KMS-11 (cell line): Measurements from ENCODE around the gene TKT.

ENCODE experiments used
- H2AFZ ChIP-seq: fragments of 200-600 bp; sonication (generic); 2 replicates; pipeline ENCODE4 v1.6.1; 2016; ENCODE audit warnings: antibody characterized with exemption, mixed run types, low read depth
- H3K27ac ChIP-seq: fragments of 200-600 bp; sonication (generic); 2 replicates; pipeline ENCODE4 v1.6.1; 2016; ENCODE audit warnings: mild to moderate bottlenecking, mixed run types
- H3K27me3 ChIP-seq: fragments of 200-600 bp; sonication (generic); 2 replicates; pipeline ENCODE4 v1.6.1; 2017; ENCODE audit warnings: mild to moderate bottlenecking, low read depth, mixed run types, moderate library complexity; ENCODE audit not compliant: insufficient read depth
- H3K36me3 ChIP-seq: fragments of 200-600 bp; sonication (generic); 2 replicates; pipeline ENCODE4 v1.6.1; 2017; ENCODE audit warnings: mild to moderate bottlenecking, mixed run types; ENCODE audit not compliant: insufficient read depth
- H3K4me1 ChIP-seq: fragments of 200-600 bp; sonication (generic); 2 replicates; pipeline ENCODE4 v1.6.1; 2016; ENCODE audit warnings: mild to moderate bottlenecking, low read depth, mixed run types; ENCODE audit not compliant: poor library complexity, severe bottlenecking
- H3K4me2 ChIP-seq: fragments of 200-600 bp; sonication (generic); 2 replicates; pipeline ENCODE4 v1.7.0; 2016; ENCODE audit warnings: mild to moderate bottlenecking, mixed run types
- H3K4me3 ChIP-seq: fragments of 200-600 bp; sonication (generic); IDR thresholded peaks from 2 replicates; pipeline ENCODE4 v1.6.1; 2017; ENCODE audit warnings: low read depth, low read length, mixed read lengths; ENCODE audit not compliant: insufficient read depth
- H3K79me2 ChIP-seq: fragments of 200-600 bp; sonication (generic); 2 replicates; pipeline ENCODE4 v1.6.1; 2016; ENCODE audit warnings: low read depth, mixed run types; ENCODE audit not compliant: insufficient read depth
- H3K9ac ChIP-seq: fragments of 200-600 bp; sonication (generic); 2 replicates; pipeline ENCODE4 v1.6.1; 2016; ENCODE audit warnings: mild to moderate bottlenecking, mixed run types
- H4K20me1 ChIP-seq: fragments of 200-600 bp; sonication (generic); 2 replicates; pipeline ENCODE4 v1.6.1; 2016; ENCODE audit warnings: mild to moderate bottlenecking, mixed run types; ENCODE audit not compliant: insufficient read depth
- CTCF ChIP-seq: fragments of 200-600 bp; sonication (generic); conservative IDR thresholded peaks from 2 replicates; pipeline ENCODE4 v1.6.1; 2017; ENCODE audit warnings: low read depth, mild to moderate bottlenecking, antibody characterized with exemption, low read length, moderate library complexity, mixed read lengths

TKT gene

DNA sequence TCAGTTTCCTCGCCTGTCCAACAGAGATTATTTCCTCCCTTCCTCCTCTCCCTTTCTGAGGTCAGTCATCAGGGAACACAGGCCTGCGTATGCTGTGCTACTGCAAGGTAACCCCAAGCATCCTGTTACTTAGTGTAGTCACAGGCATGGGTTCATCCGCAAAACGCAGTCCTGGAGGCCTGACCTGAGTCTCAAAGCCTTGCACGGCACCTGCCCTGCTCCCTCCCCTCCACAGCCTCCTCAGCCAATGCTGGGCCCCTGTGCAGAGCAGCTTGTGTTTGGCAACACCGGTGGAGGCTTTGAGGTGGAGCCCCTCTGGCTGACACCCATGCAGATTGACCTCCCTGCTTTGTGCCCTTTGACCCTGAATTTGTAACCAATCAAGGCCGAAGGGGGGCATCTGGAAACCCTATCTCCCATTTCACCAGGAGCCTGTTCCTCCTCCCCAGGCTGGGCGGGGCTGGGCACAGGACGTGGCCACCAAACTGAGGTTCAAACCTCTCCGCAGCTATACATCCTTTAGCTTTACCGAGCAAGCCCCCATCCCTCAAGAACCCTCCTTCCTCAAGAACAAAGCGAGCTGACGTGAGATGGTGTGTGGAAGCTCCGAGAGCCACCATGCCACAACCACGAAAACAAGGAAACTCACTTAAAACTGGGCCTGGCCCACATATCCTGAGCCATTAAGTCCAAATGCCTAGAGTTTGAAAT, 21.5 kb downstream of the TKT start:
- Histone ChIP-seq H2AFZ (no peak overlapping the region), H3K4me2 (no peak overlapping the region), H4K20me1 (no peaks in the 10 kb centered on the region), H3K27me3 (no peaks in the 10 kb centered on the region), H3K4me3 (no peak overlapping the region), H3K9ac (no peak overlapping the region), H3K4me1 (peaks cover 17% of the 10 kb centered on the region), H3K27ac (no peak overlapping the region), H3K79me2 (no peaks in the 10 kb centered on the region), H3K36me3 (no peaks in the 10 kb centered on the region)
- TF ChIP-seq CTCF = no peak

DNA sequence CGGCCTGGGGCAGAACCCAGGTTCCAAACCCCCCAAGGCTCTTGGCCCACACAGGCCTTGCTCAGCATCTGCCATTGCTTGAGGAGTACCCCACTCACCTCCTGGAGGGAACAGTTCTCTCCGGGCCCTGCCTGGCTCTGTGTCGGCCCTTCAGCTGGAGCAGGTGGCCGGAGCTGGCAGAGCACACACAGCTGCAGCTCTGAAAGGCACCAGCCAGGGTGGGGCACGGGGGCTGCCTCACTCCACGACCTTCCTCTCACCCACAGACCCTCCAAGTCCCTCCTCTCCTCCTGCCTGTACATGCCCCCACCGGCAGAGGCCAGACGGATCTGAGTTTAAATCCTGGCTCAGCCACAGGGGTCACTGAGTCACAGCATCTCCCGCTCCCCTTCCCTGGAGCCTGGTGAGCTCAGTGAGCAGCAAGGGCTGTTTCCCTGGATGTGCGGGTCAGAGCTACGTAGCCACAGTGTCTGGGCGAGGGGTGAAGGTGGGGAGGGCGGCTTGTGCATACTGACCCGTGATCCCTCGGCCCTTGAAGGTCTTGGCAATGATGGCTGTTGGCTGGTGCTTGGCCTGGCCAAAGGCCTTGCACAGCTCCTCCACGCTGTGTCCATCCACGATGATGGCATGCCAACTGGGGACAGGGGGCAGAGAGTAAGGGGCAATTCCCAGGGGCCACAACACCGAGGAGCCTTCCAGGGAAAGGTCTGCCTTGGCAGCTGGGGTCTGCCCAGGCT, 23.0 kb downstream of the TKT start:
- no peak overlapping the region for H3K4me3 ChIP-seq
- H3K27ac ChIP-seq = no peak overlapping the region
- peaks cover 10% of the 10 kb centered on the region for H3K4me1 ChIP-seq
- H3K36me3 ChIP-seq = no peaks in the 10 kb centered on the region
- H3K27me3 ChIP-seq = no peaks in the 10 kb centered on the region
- no peaks in the 10 kb centered on the region for H4K20me1 ChIP-seq
- TF ChIP-seq CTCF = no peak
- no peak overlapping the region for H3K9ac ChIP-seq
- no peaks in the 10 kb centered on the region for H3K79me2 ChIP-seq
- H2AFZ ChIP-seq = no peak overlapping the region
- H3K4me2 ChIP-seq = no peak overlapping the region

DNA sequence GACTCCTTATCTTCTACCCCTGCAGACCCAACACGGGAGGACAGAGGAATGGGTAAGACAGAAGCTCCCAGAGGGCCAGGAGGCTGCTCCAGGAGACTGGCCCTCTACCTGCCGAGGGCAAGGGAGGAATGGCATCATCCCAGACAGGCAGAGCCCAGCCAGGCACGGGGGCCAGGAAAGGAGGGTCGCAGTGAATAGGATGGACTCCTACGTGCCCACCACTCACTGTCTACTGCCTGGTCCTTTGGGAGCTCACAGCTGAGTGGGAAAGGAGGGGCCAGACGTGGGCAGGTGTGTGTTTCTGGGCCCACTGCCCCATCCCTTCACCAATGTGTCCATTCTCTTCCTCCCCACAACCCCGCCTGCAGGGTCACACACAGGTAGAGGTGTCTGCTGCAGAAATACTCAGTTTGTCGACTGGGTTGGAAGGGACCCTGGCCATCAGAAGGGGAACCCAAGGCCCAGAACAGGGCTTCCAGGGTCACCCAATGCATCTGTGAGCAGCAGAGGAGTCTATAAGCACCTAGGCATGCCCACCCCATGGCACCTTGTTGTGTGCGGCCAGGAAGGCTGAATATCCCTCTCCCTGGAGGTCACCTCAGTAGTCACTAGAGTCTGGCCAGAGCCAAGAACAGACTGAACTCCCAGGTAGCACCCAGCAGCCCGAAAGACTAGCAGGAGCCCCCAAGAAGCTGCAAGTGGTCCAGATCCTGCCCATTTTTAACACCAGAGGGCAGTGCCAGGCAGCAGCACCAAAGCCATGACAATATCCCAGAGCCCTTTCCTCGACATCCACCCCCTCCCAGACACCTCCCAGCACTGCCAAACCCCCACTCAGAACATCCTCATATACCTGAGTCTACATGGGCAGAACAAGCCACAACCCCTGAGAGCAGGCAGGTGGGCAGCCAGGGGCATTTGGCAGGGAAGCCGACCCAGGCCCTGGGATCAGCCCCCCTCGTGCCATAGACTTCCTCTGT, 24.0 kb downstream of the TKT start:
- Histone ChIP-seq H2AFZ (no peak overlapping the region), H3K9ac (no peak overlapping the region), H3K4me3 (no peak overlapping the region), H4K20me1 (no peaks in the 10 kb centered on the region), H3K4me1 (peaks cover 6% of the 10 kb centered on the region), H3K27ac (no peak overlapping the region), H3K36me3 (no peaks in the 10 kb centered on the region), H3K79me2 (no peaks in the 10 kb centered on the region), H3K27me3 (no peaks in the 10 kb centered on the region), H3K4me2 (no peak overlapping the region)
- TF ChIP-seq CTCF = 0 out of 2 replicates have a peak, but pooled peaks have one; percentile 19

DNA sequence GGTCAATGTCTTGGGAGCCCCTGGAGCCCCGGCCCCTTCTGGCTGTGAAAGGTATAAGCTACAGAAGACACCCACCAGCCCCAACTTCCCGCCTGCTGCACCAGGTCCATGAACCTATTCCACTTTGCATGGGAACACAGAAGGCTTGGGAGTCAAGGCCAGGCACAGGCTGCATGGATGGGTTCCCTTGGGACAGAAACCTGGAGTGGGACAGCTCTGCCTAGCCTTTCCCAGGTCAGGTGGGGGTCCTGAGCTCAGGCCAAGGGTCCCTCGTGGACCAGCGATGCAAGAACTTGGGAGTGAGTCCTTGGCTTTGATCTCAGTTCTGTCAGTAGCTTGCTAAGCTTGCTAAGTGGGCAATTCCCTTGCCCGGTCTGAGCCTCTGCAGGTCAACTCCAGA, 25.0 kb downstream of the TKT start:
- H3K4me2 ChIP-seq = no peak overlapping the region
- no peak overlapping the region for H3K9ac ChIP-seq
- H4K20me1 ChIP-seq = no peaks in the 10 kb centered on the region
- no peak overlapping the region for H3K27ac ChIP-seq
- no peak overlapping the region for H2AFZ ChIP-seq
- H3K36me3 ChIP-seq = no peaks in the 10 kb centered on the region
- no peaks in the 10 kb centered on the region for H3K27me3 ChIP-seq
- no peaks in the 10 kb centered on the region for H3K79me2 ChIP-seq
- no peaks in the 10 kb centered on the region for H3K4me1 ChIP-seq
- H3K4me3 ChIP-seq = no peak overlapping the region
- no peak for TF ChIP-seq CTCF
